H9 (cell line): ENCODE results near the gene KIF7. TPM values are rescaled to one million over a fixed set of nuclear protein-coding genes. Genes with fewer than 3 reads are reported as not detected.
A peak's percentile ranks its signal among the peaks of the same experiment; 100 is the strongest.

Experiments
- DNase-seq: peaks from one replicate; pipeline ENCODE4 v3.0.0-alpha.2; 2017
- H2AFZ ChIP-seq: one replicate; pipeline ENCODE4 v1.6.1; 2013; ENCODE audit warnings: mild to moderate bottlenecking, low read length, control low read depth, moderate library complexity
- H2AK5ac ChIP-seq: 2 replicates; pipeline ENCODE4 v1.6.1; 2013; ENCODE audit warnings: low read length, control low read depth, mixed read lengths; ENCODE audit not compliant: insufficient read length
- H2BK120ac ChIP-seq: one replicate; pipeline ENCODE4 v1.6.1; 2013; ENCODE audit warnings: low read depth, mild to moderate bottlenecking, low read length, control low read depth, inconsistent platforms; ENCODE audit not compliant: poor library complexity, severe bottlenecking
- H2BK12ac ChIP-seq: 2 replicates; pipeline ENCODE4 v1.6.1; 2013; ENCODE audit warnings: low read length, control low read depth, mixed read lengths, low read depth; ENCODE audit not compliant: insufficient read length
- H2BK15ac ChIP-seq: 2 replicates; pipeline ENCODE4 v1.6.1; 2013; ENCODE audit warnings: low read depth, low read length, control low read depth
- H2BK20ac ChIP-seq: one replicate; pipeline ENCODE4 v1.6.1; 2013; ENCODE audit warnings: low read depth, mild to moderate bottlenecking, low read length, control low read depth, inconsistent platforms; ENCODE audit not compliant: poor library complexity, severe bottlenecking
- H2BK5ac ChIP-seq: 2 replicates; pipeline ENCODE4 v1.6.1; 2013; ENCODE audit warnings: low read length, control low read depth, mixed read lengths; ENCODE audit not compliant: insufficient read length
- H3K14ac ChIP-seq: 2 replicates; pipeline ENCODE4 v1.6.1; 2013; ENCODE audit warnings: low read length, control low read depth; ENCODE audit not compliant: insufficient read depth
- H3K18ac ChIP-seq: 2 replicates; pipeline ENCODE4 v1.6.1; 2013; ENCODE audit warnings: low read depth, mild to moderate bottlenecking, mixed read lengths, low read length, control low read depth; ENCODE audit not compliant: insufficient read length
- H3K23ac ChIP-seq: 2 replicates; pipeline ENCODE4 v1.6.1; 2013; ENCODE audit warnings: low read length, control low read depth, mixed read lengths, low read depth; ENCODE audit not compliant: insufficient read length
- H3K23me2 ChIP-seq: 2 replicates; pipeline ENCODE4 v1.6.1; 2013; ENCODE audit warnings: low read depth, mild to moderate bottlenecking, mixed read lengths, low read length, control low read depth; ENCODE audit not compliant: insufficient read length, poor library complexity, severe bottlenecking
- H3K27ac ChIP-seq: 2 replicates; pipeline ENCODE4 v1.5.1; 2013; ENCODE audit warnings: low read length, control low read depth, mixed read lengths, low read depth; ENCODE audit not compliant: insufficient read length
- H3K27me3 ChIP-seq: 2 replicates; pipeline ENCODE4 v1.6.1; 2013; ENCODE audit warnings: low read length, control low read depth, inconsistent platforms; ENCODE audit not compliant: insufficient read depth
- H3K4ac ChIP-seq: 2 replicates; pipeline ENCODE4 v1.6.1; 2013; ENCODE audit warnings: low read depth, mild to moderate bottlenecking, control low read depth, inconsistent platforms, low read length, moderate library complexity
- H3K4me1 ChIP-seq: 2 replicates; pipeline ENCODE4 v1.6.1; 2013; ENCODE audit warnings: low read length, control low read depth, inconsistent platforms; ENCODE audit not compliant: insufficient read depth
- H3K4me2 ChIP-seq: 2 replicates; pipeline ENCODE4 v1.6.1; 2013; ENCODE audit warnings: low read length, control low read depth, mixed read lengths; ENCODE audit not compliant: insufficient read length, insufficient read depth
- H3K56ac ChIP-seq: 2 replicates; pipeline ENCODE4 v1.6.1; 2013; ENCODE audit warnings: low read depth, mild to moderate bottlenecking, mixed read lengths, low read length, control low read depth; ENCODE audit not compliant: insufficient read length
- H3K79me1 ChIP-seq: 2 replicates; pipeline ENCODE4 v1.6.1; 2013; ENCODE audit warnings: low read depth, mild to moderate bottlenecking, moderate library complexity, low read length, control low read depth, inconsistent platforms; ENCODE audit not compliant: insufficient read depth, poor library complexity, severe bottlenecking
- H3K79me2 ChIP-seq: 2 replicates; pipeline ENCODE4 v1.6.1; 2013; ENCODE audit warnings: low read length, control low read depth, inconsistent platforms; ENCODE audit not compliant: insufficient read depth
- H3K9ac ChIP-seq: 2 replicates; pipeline ENCODE4 v1.6.1; 2013; ENCODE audit warnings: low read length, control low read depth, mixed read lengths; ENCODE audit not compliant: insufficient read length; ENCODE audit errors: extremely low read depth
- H3K9me3 ChIP-seq: one replicate; pipeline ENCODE4 v1.6.1; 2013; ENCODE audit warnings: low read depth, low read length, inconsistent platforms; ENCODE audit not compliant: control insufficient read depth
- H3T11ph ChIP-seq: one replicate; pipeline ENCODE4 v1.6.1; 2013; ENCODE audit warnings: mild to moderate bottlenecking, low read length, control low read depth, inconsistent platforms
- H4K20me1 ChIP-seq: one replicate; pipeline ENCODE4 v1.6.1; 2013; ENCODE audit not compliant: control insufficient read depth, insufficient read length, insufficient read depth
- H4K5ac ChIP-seq: 2 replicates; pipeline ENCODE4 v1.6.1; 2013; ENCODE audit warnings: low read depth, mild to moderate bottlenecking, mixed read lengths, low read length, control low read depth; ENCODE audit not compliant: insufficient read length
- H4K8ac ChIP-seq: replicated peaks from 2 replicates; pipeline ENCODE4 v1.6.1; 2013; ENCODE audit warnings: low read length, control low read depth, mixed read lengths, low read depth; ENCODE audit not compliant: insufficient read length
- H4K91ac ChIP-seq: 2 replicates; pipeline ENCODE4 v1.6.1; 2013; ENCODE audit warnings: low read depth, mild to moderate bottlenecking, moderate library complexity, mixed read lengths, low read length, control low read depth; ENCODE audit not compliant: insufficient read length
- H3K27ac Mint-ChIP-seq, 3 experiments: 2 replicates in 2 of 3; 3 replicates in 1 of 3; pipeline ENCODE4 v1.8.0; 2020 to 2021; ENCODE audit warnings: mixed read lengths in 3 of 3, mild to moderate bottlenecking in 1 of 3, moderate library complexity in 1 of 3
- H3K27me3 Mint-ChIP-seq: 2 replicates; pipeline ENCODE4 v1.8.0; 2021; ENCODE audit warnings: low read depth, mild to moderate bottlenecking, moderate library complexity, mixed read lengths
- H3K36me3 Mint-ChIP-seq, 3 experiments: 2 replicates in 2 of 3; 3 replicates in 1 of 3; pipeline ENCODE4 v1.8.0; 2020 to 2021; ENCODE audit warnings: low read depth in 3 of 3, mixed read lengths in 3 of 3; ENCODE audit not compliant: insufficient read depth in 1 of 3
- H3K4me1 Mint-ChIP-seq, 2 experiments: 2 replicates each; pipeline ENCODE4 v1.8.0; 2020; ENCODE audit warnings: mixed read lengths in 2 of 2
- H3K4me3 Mint-ChIP-seq, 2 experiments: 2 replicates in 1 of 2; 3 replicates in 1 of 2; pipeline ENCODE4 v1.8.0; 2020 to 2021; ENCODE audit warnings: mild to moderate bottlenecking in 2 of 2, mixed read lengths in 2 of 2, moderate library complexity in 1 of 2
- H3K9me3 Mint-ChIP-seq, 2 experiments: 2 replicates in 1 of 2; 3 replicates in 1 of 2; pipeline ENCODE4 v1.8.0; 2020; ENCODE audit warnings: mild to moderate bottlenecking in 2 of 2, mixed read lengths in 2 of 2, moderate library complexity in 1 of 2
- CTCF ChIP-seq: fragments of 200-600 bp; sonication (generic); conservative IDR thresholded peaks from 3 replicates; pipeline ENCODE4 v1.8.0; 2021; ENCODE audit warnings: antibody characterized with exemption, mild to moderate bottlenecking
- WGBS: extraction: QIAGEN DNeasy Blood & Tissue Kit; methylation state at CpG from one replicate; pipeline ENCODE4 v1.1.7; 2013; ENCODE audit warnings: missing lambda C conversion rate, low lambda C conversion rate, mixed read lengths; ENCODE audit not compliant: insufficient read length; ENCODE audit errors: extremely low coverage; 5-methylcytosine and 5-hydroxymethylcytosine counted together
- long read RNA-seq: library from polyadenylated mRNA; unstranded; transcript quantifications from one replicate; pipeline ENCODE4 v2.0.0, GENCODE V29; 2020
- total RNA-seq: library from RNA; stranded (reverse); gene quantifications from 2 replicates; pipeline ENCODE4 v1.2.1, GENCODE V29; 2021

KIF7 gene, protein sequence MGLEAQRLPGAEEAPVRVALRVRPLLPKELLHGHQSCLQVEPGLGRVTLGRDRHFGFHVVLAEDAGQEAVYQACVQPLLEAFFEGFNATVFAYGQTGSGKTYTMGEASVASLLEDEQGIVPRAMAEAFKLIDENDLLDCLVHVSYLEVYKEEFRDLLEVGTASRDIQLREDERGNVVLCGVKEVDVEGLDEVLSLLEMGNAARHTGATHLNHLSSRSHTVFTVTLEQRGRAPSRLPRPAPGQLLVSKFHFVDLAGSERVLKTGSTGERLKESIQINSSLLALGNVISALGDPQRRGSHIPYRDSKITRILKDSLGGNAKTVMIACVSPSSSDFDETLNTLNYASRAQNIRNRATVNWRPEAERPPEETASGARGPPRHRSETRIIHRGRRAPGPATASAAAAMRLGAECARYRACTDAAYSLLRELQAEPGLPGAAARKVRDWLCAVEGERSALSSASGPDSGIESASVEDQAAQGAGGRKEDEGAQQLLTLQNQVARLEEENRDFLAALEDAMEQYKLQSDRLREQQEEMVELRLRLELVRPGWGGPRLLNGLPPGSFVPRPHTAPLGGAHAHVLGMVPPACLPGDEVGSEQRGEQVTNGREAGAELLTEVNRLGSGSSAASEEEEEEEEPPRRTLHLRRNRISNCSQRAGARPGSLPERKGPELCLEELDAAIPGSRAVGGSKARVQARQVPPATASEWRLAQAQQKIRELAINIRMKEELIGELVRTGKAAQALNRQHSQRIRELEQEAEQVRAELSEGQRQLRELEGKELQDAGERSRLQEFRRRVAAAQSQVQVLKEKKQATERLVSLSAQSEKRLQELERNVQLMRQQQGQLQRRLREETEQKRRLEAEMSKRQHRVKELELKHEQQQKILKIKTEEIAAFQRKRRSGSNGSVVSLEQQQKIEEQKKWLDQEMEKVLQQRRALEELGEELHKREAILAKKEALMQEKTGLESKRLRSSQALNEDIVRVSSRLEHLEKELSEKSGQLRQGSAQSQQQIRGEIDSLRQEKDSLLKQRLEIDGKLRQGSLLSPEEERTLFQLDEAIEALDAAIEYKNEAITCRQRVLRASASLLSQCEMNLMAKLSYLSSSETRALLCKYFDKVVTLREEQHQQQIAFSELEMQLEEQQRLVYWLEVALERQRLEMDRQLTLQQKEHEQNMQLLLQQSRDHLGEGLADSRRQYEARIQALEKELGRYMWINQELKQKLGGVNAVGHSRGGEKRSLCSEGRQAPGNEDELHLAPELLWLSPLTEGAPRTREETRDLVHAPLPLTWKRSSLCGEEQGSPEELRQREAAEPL (N-terminal part only)
- 22.0 and 23.4 TPM in 2 replicates for total RNA-seq
- long read RNA-seq, partial matches to known transcripts = 14 of 53 reads
- long read RNA-seq, other reads (novel, unspliced or antisense) = 39 of 53 reads

DNA sequence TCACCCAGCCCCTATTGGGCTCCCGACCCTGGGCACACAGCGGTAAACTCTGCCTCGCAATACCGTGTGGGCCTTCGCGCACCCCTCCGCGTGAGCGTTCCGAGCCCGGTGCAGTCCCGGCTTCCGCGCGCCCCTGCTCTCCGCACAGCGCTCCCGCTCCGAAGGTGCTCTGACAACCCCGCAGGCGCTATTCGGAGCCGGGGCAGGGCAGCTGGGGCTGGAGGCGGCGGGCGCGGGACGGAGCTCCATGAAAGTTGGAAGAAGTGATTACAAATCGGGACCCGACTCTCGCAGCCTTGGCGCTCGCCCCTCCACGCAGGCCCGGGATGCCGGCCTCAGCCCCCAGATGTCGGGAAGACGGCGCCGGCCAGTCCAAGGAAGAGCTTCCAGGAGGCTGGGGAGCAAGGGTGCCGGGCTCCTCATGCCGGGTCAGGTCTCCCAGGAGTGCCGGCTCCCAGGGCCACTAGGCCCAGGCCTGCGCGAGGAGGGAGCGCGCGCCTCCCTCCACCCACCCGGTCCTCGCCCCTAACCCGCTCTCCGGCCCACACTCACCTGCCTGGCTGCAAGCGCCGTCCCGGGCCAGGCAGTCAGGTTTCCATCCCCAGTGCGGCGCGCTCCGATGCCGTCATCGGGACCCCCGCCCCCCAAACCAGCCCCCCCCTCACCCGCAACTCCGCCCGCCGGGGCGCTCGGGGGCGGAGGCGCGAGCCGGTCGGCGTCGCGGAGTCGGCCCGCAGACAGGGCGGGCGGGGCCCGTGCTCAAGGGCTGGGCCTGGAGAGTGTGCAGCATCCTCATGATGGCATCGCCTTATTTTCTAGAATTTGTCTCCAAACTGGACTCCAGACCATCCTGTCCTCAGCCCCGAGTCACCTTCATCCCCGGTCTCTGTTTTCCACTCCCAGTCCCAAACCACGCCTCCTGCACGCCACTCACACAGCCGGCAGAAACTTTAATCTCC lies at the start of gene KIF7:
KIF7 (minus strand) TSS at position 621 of the 959 bp plus-strand sequence. CDS start 2,537 bp downstream, outside the sequence.
- TF ChIP-seq CTCF = no peak
- Mint-ChIP-seq H3K4me1 (peaks cover 6 to 12% of the 10 kb centered on the region in 2 experiments), H3K9me3 (no peaks in the 10 kb centered on the region), H3K4me3 (peak within 1 kb of the TSS; percentile 88 to 95), H3K36me3 (peaks cover 7 to 21% (median 14%) of the 10 kb centered on the region in 3 experiments), H3K27ac (peak within 1 kb of the TSS in 2 of 3 experiments; percentile 78 to 84; a peak in 1 of 7 replicates), H3K27me3 (peaks cover 26% of the 10 kb centered on the region)
- Histone ChIP-seq H3K56ac (no peak within 1 kb of the TSS), H4K5ac (no peak within 1 kb of the TSS), H3K18ac (no peak within 1 kb of the TSS), H3K79me1 (no peaks in the 10 kb centered on the region), H2BK12ac (no peak within 1 kb of the TSS), H3T11ph (no peak within 1 kb of the TSS), H3K27me3 (no peaks in the 10 kb centered on the region), H4K20me1 (no peaks in the 10 kb centered on the region), H2BK120ac (no peak within 1 kb of the TSS), H2AK5ac (no peak within 1 kb of the TSS), H2BK15ac (no peak within 1 kb of the TSS), H3K4ac (no peak within 1 kb of the TSS), H3K14ac (peak within 1 kb of the TSS; percentile 27; the same call in 1 of the 2 replicates), H3K23me2 (peaks cover 6% of the 10 kb centered on the region), H3K9ac (peak within 1 kb of the TSS; percentile 66), H3K9me3 (no peaks in the 10 kb centered on the region), H2AFZ (peak within 1 kb of the TSS; percentile 70), H4K8ac (no peak within 1 kb of the TSS), H3K23ac (no peak within 1 kb of the TSS), H3K4me1 (no peaks in the 10 kb centered on the region), H4K91ac (no peak within 1 kb of the TSS), H2BK20ac (no peak within 1 kb of the TSS), H3K4me2 (peak within 1 kb of the TSS; percentile 94), H3K79me2 (no peaks in the 10 kb centered on the region; the same call in 1 of the 2 replicates), H2BK5ac (no peak within 1 kb of the TSS), H3K27ac (no peak within 1 kb of the TSS)
- no CpG with 5 or more reads among the region's 87 CpGs for WGBS
- peak; percentile 84 for DNase-seq
